Measurements from ENCODE around the gene SLC2A4RG. TPM values are rescaled to one million over a fixed set of nuclear protein-coding genes. Genes with fewer than 3 reads are reported as not detected.

The SLC2A4RG gene
- total and polyA plus RNA-seq, 2 of the 4 experiments (the other 2 are of a cell fraction), result 5.0 to 50.3 TPM

- 0 out of 2 replicates have a peak overlapping the region, but pooled peaks have one; percentile 93 for H4K91ac ChIP-seq (ENCODE audit: insufficient read depth, low read depth, low read length)
- no peak overlapping the region; the same call in 1 of the 2 replicates for H3K27ac ChIP-seq (ENCODE audit: insufficient read depth, low read length)
- H3K9me3 ChIP-seq (ENCODE audit: control insufficient read depth, insufficient read depth, low read length), result no peaks in the 10 kb centered on the region
- no TSS peak for BruUV-seq (replicated peaks)
- no peak overlapping the region for H3K56ac ChIP-seq (ENCODE audit: extremely low read depth, insufficient read depth, low read length)
- H3K4me1 ChIP-seq (ENCODE audit: control insufficient read depth, insufficient read depth, low read length), result peaks cover 22% of the 10 kb centered on the region
- ChIA-PET POLR2A (ENCODE audit: unreplicated experiment) (interaction anchor here (1.2 to 1.6 kb wide), 3 partner anchors 10 to 15 kb away, joined by 3 to 5 read pairs (median 4); partner anchors contain the start of genes ARFRP1 and ZGPAT), CTCF (interaction anchor here (1.5 kb wide), 1 partner anchor 10 kb away, joined by 8 read pairs; the partner anchor contains the start of genes ARFRP1 and ZGPAT)
- H3K23ac ChIP-seq (ENCODE audit: low read depth, low read length), result no peak overlapping the region
- WGBS, 2 experiments (ENCODE audit: extremely low coverage in 2 of 2, insufficient read length in 1 of 2), result 83% methylated on average over 18 of the region's 40 CpGs; no CpG with 5 or more reads in 1 of the 2 experiments
- peak overlapping the region; percentile 18; the same call in 1 of the 2 replicates for H4K5ac ChIP-seq (ENCODE audit: low read depth, low read length)
- H3K9ac ChIP-seq (ENCODE audit: low read depth, low read length), result no peak overlapping the region
- H2BK20ac ChIP-seq (ENCODE audit: low read depth, low read length), result no peak overlapping the region
- dilution Hi-C loops (cut with HindIII; ENCODE audit: low sequenced_read_pairs, unreplicated experiment) (no loop called here), in situ Hi-C loops (cut with MboI; ENCODE audit: low sequenced_read_pairs) (no loop called here), intact Hi-C loops (cut with micrococcal nuclease) (no loop called here)
- H4K20me1 ChIP-seq (ENCODE audit: insufficient read depth, low read length), result no peaks in the 10 kb centered on the region
- H2BK15ac ChIP-seq (ENCODE audit: low read depth, low read length), result no peak overlapping the region; the same call in 2 of the 3 replicates
- DNase-seq (no peak), ATAC-seq (ENCODE audit: low read depth) (no peak)
- peak overlapping the region; percentile 98 for H2BK5ac ChIP-seq (ENCODE audit: low read depth, low read length, poor library complexity, severe bottlenecking)
- peak overlapping the region; percentile 22; the same call in 1 of the 2 replicates for H3K4ac ChIP-seq (ENCODE audit: low read depth, low read length)
- H3K14ac ChIP-seq (replicated peaks; ENCODE audit: low read depth, low read length), result no peak overlapping the region
- TF ChIP-seq BHLHE40 (IDR thresholded peaks at IDR 0.05; ENCODE audit: low read depth, low read length) (no peak), RAD21 (IDR thresholded peaks at IDR 0.05; ENCODE audit: low read length) (no peak), NFE2L2 (IDR thresholded peaks at IDR 0.05; ENCODE audit: low read depth, low read length) (no peak)
- H3K79me1 ChIP-seq (ENCODE audit: low read depth in 1 of 2, low read length in 2 of 2), result peaks cover 11 to 54% of the 10 kb centered on the region in 2 experiments; a peak in 3 of 4 replicates
- no peak overlapping the region for H3K18ac ChIP-seq (ENCODE audit: low read depth, low read length)
- H3K36me3 ChIP-seq (ENCODE audit: control insufficient read depth, insufficient read depth, low read length), result peaks cover 12% of the 10 kb centered on the region; the same call in 1 of the 2 replicates
- H3K27me3 ChIP-seq (ENCODE audit: control insufficient read depth, insufficient read depth, low read length), result no peaks in the 10 kb centered on the region
- peak overlapping the region; percentile 27 to 34; a peak in 2 of 4 replicates for H4K8ac ChIP-seq (ENCODE audit: low read depth in 2 of 2, low read length in 2 of 2)
- no peak overlapping the region for H3K4me3 ChIP-seq (ENCODE audit: insufficient read depth, low read depth, low read length)
- H2AK5ac ChIP-seq (ENCODE audit: low read depth, low read length), result peak overlapping the region; percentile 53; the same call in 1 of the 2 replicates
- H2AFZ ChIP-seq (replicated peaks; ENCODE audit: low read length, poor library complexity), result peak overlapping the region; percentile 64
- no peak overlapping the region for H2BK120ac ChIP-seq (ENCODE audit: low read depth, low read length)
- peak overlapping the region; percentile 79 for H2AK9ac ChIP-seq (replicated peaks; ENCODE audit: low read depth, low read length, poor library complexity)
- H3K4me2 ChIP-seq (ENCODE audit: low read depth, low read length), result no peak overlapping the region
- H3K9me1 ChIP-seq (ENCODE audit: insufficient read depth, low read length), result no peaks in the 10 kb centered on the region
Measured at GRCh38 chr20:63697868-63698545, 41.6 kb upstream of the SLC2A4RG start.

All from IMR-90 (cell line).